Activated naive CD8-positive, alpha-beta T cell treated with anti-CD3 and anti-CD28 coated beads, Interleukin-2, amount 10 ng/mL, durations not matched to agents 7 days and 5 days (primary cell): ENCODE measurements around the gene FMN1. TPM values are rescaled to one million over a fixed set of nuclear protein-coding genes. Genes with fewer than 3 reads are reported as not detected.

ENCODE experiments used
- ATAC-seq: fragments of 150-1000 bp; cut with Tn5 transposase; one replicate; pipeline ENCODE4 v1.10.0; 2021; ENCODE audit warnings: low read depth, moderate library complexity
- POLR2A ChIA-PET: fragments of 350-600 bp; sonication (Branson Sonifier 250); formaldehyde crosslinking; loops from one replicate; lab custom pipeline; 2021; ENCODE audit warnings: antibody characterized with exemption; lab: Charles Lee
- DNase-seq: peaks from one replicate; pipeline ENCODE4 v3.0.0; 2021
- H3K27ac Mint-ChIP-seq: one replicate; pipeline ENCODE4 v1.8.0; 2022; ENCODE audit warnings: mild to moderate bottlenecking, mixed read lengths
- H3K27me3 Mint-ChIP-seq: one replicate; pipeline ENCODE4 v1.8.0; 2022; ENCODE audit warnings: mild to moderate bottlenecking, moderate library complexity, mixed read lengths
- H3K36me3 Mint-ChIP-seq: one replicate; pipeline ENCODE4 v1.8.0; 2021; ENCODE audit warnings: mild to moderate bottlenecking, mixed read lengths
- H3K4me1 Mint-ChIP-seq: one replicate; pipeline ENCODE4 v1.8.0; 2021; ENCODE audit warnings: mixed read lengths
- H3K4me3 Mint-ChIP-seq: one replicate; pipeline ENCODE4 v1.8.0; 2022; ENCODE audit warnings: mild to moderate bottlenecking, moderate library complexity, mixed read lengths
- H3K9me3 Mint-ChIP-seq: one replicate; pipeline ENCODE4 v1.8.0; 2021; ENCODE audit warnings: mixed read lengths
- total RNA-seq, 2 experiments: library from RNA; stranded (reverse); gene quantifications; one replicate each; pipeline ENCODE4 v1.2.3, GENCODE V29; 2021

FMN1 gene
- total RNA-seq, 2 experiments from 2014 or later = 0.08 to 0.45 TPM

DNA sequence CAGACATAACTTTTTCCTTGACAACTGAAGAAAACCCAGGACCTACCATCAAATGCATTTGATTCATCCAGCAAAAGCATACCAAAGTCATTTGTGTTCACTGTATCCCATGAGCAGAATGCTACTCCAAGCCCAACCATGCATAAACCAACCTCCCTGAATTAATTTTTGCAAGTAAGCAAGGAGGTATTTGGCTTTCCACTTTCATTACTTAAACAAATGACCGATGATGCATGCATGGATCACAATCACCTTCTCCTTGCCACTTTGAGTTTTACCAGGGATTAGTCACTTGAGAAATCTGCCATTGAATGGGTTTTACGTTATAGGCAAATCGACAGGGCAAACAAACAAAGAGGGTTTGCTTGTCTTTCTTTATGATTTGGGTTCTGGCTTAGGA lies 214.8 kb downstream of the FMN1 start:
- Mint-ChIP-seq H3K36me3 (no peaks in the 10 kb centered on the region), H3K27me3 (peaks cover 5% of the 10 kb centered on the region), H3K4me1 (no peaks in the 10 kb centered on the region), H3K4me3 (no peak overlapping the region), H3K27ac (no peak overlapping the region), H3K9me3 (no peaks in the 10 kb centered on the region)
- no peak for DNase-seq
- POLR2A ChIA-PET = no interaction called here
- ATAC-seq = no peak

DNA sequence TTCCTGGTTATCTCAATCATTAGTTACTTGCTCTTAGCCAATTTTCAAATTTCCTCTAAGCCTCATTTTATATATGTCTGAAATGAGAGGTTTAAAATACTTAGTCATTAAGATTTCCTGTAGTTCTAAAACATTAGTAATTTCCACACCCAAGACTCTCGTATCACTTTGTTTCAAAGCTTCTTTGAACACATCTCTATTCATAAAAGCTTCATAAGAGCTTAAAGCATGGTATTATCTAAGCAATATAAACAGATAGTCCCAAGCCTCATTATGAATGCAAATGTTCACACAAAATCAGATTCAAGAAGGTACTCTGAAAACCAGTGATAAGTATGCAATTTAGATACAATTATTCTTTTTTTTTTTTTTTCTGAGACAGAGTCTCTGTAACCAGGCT lies 217.0 kb downstream of the FMN1 start:
- Mint-ChIP-seq H3K4me3 (no peak overlapping the region), H3K4me1 (no peaks in the 10 kb centered on the region), H3K36me3 (no peaks in the 10 kb centered on the region), H3K27me3 (peaks cover 5% of the 10 kb centered on the region), H3K27ac (no peak overlapping the region), H3K9me3 (no peaks in the 10 kb centered on the region)
- no peak for DNase-seq
- ATAC-seq = no peak
- POLR2A ChIA-PET = no interaction called here

DNA sequence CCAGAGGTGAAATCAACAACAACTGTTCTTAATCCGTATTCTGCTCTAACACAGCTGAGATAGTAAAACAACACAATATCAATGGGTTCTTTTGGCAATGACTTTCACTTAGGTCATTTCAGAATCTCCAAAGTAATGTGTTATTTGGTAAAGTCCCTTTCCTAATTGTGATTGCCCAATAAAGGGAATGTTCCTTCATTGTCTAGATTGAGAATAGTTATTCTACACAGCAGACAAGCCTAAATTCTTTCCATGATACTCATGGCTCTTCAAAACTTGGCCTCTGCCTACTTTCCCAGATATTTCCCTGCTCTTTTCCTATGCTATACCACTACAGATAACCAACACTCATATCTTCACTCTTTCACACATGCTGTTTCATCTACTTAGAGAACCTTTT lies 219.8 kb downstream of the FMN1 start:
- POLR2A ChIA-PET = no interaction called here
- H3K27me3 Mint-ChIP-seq = peaks cover 5% of the 10 kb centered on the region

DNA sequence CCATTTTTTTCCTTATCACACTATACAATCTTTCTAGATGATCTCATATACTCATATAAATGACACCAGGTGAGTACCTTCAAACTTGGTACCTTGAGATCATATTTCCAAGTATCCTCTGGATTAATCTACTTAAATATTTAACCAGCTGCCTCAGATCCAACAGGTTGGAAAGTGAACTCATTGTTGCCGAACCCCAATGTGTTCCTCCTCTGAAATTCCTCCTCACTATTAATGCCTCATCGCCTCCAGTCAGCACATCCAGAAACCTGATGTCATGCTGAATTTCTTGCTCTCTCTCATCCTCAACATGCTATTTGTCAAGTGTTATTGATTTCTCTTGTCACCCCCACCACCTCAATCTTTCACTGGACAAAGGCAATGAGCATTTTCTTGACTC lies 221.8 kb downstream of the FMN1 start:
- Mint-ChIP-seq H3K4me3 (no peak overlapping the region), H3K9me3 (no peaks in the 10 kb centered on the region), H3K27ac (no peak overlapping the region), H3K27me3 (peaks cover 5% of the 10 kb centered on the region), H3K4me1 (no peaks in the 10 kb centered on the region), H3K36me3 (no peaks in the 10 kb centered on the region)
- DNase-seq = no peak
- POLR2A ChIA-PET = interaction anchor here (0.6 kb wide), 1 partner anchor 249 kb away, joined by 3 read pairs; no protein-coding TSS in a partner anchor
- ATAC-seq = no peak

More for the DNA sequence above, 219.8 kb downstream of the FMN1 start:
- H3K4me3 Mint-ChIP-seq = no peak overlapping the region
- H3K9me3 Mint-ChIP-seq = no peaks in the 10 kb centered on the region
- DNase-seq (no peak), ATAC-seq (no peak)
- no peak overlapping the region for H3K27ac Mint-ChIP-seq
- H3K36me3 Mint-ChIP-seq = no peaks in the 10 kb centered on the region
- H3K4me1 Mint-ChIP-seq = no peaks in the 10 kb centered on the region

DNA sequence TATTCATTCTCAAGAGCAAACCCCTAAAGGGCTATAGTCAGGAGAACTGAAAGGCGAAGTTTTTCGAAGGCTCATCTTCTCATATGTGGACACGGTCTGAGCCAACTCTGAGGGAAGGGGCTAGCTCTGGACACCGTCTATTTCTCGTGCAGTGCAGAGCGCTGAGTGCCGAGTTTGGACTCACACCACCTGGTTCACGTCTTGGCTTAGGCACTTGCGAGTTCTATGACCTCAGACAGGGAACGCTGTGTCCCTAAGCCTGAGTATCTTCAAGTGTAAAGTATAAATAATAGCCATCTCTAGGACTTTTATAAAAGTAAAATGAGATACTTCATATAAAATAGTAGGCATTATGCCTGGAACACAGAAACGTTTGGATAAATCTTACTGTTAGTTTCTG lies 223.7 kb downstream of the FMN1 start:
- Mint-ChIP-seq H3K27ac (no peak overlapping the region), H3K27me3 (peaks cover 7% of the 10 kb centered on the region), H3K4me3 (no peak overlapping the region), H3K4me1 (no peaks in the 10 kb centered on the region), H3K36me3 (no peaks in the 10 kb centered on the region), H3K9me3 (no peaks in the 10 kb centered on the region)
- DNase-seq (no peak), ATAC-seq (no peak)
- POLR2A ChIA-PET = no interaction called here

DNA sequence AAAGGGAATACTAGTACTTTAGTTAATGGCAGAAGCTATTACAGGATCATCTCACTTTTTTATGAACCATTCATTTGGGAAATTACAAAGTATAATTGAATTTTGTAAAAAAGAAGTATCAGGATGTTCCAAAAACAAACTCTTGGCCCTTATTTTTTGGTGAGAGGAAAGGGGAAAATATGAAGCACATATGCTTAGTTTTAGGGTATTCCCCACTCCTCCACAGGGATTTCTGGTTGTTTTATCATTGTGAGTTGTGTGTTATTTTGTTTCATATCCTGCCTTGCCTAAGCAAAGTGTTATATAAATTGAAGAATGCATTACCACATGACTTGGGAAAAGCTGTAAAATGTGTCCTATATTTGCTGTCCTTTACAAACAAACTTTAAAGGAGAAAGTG lies 227.0 kb downstream of the FMN1 start:
- H3K27me3 Mint-ChIP-seq = peaks cover 2% of the 10 kb centered on the region
- no peak overlapping the region for H3K4me3 Mint-ChIP-seq
- DNase-seq (no peak), ATAC-seq (no peak)
- H3K27ac Mint-ChIP-seq = no peak overlapping the region
- no peaks in the 10 kb centered on the region for H3K9me3 Mint-ChIP-seq
- no peaks in the 10 kb centered on the region for H3K36me3 Mint-ChIP-seq
- POLR2A ChIA-PET = no interaction called here
- no peaks in the 10 kb centered on the region for H3K4me1 Mint-ChIP-seq

DNA sequence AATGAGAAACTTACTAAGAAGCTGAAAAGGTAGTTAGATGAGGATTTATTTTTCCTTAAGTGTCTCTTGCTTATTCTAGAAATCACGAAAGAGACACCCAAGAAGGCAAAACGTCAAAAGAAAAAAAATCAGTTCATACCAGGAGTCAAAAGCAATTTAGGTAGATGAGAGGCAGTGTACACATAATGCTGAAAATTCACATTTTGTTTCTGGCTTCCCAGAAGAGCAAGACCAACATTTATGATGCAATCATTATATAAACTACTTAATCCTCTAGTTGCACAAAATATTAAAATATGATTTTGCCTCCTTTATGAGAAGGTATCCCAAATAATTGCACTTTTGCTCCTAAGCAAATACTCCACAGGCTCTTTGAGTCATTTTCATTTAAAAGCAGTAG lies 228.0 kb downstream of the FMN1 start:
- no peaks in the 10 kb centered on the region for H3K4me1 Mint-ChIP-seq
- no peak overlapping the region for H3K27ac Mint-ChIP-seq
- H3K9me3 Mint-ChIP-seq = no peaks in the 10 kb centered on the region
- no peak overlapping the region for H3K4me3 Mint-ChIP-seq
- POLR2A ChIA-PET = no interaction called here
- no peak for ATAC-seq
- no peak for DNase-seq
- H3K36me3 Mint-ChIP-seq = no peaks in the 10 kb centered on the region
- H3K27me3 Mint-ChIP-seq = peaks cover 2% of the 10 kb centered on the region

DNA sequence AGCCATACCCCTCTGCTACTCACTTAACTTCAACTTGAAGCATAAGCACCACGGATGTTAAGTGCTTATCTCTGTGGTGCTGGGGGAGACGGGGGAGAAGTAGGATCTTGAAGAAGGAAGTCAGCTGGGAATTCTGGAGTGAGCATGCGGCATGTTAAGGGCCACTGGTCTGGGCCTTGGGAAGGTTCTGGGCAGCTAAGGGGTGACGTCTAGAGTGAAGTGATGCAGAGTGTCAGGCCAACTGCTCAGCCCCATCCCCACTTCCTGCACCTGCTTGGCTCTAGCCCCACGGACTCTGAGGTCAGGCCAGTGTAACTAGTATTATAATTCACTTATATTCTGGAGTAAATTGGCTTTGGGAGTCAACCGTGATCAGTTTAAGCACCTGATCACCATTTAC lies 228.6 kb downstream of the FMN1 start:
- Mint-ChIP-seq H3K36me3 (no peaks in the 10 kb centered on the region), H3K27me3 (peaks cover 2% of the 10 kb centered on the region), H3K4me1 (no peaks in the 10 kb centered on the region), H3K27ac (no peak overlapping the region), H3K4me3 (no peak overlapping the region), H3K9me3 (no peaks in the 10 kb centered on the region)
- POLR2A ChIA-PET = interaction anchor here (0.5 kb wide), 1 partner anchor 52 kb away, joined by 4 read pairs; no protein-coding TSS in a partner anchor
- no peak for DNase-seq
- no peak for ATAC-seq

DNA sequence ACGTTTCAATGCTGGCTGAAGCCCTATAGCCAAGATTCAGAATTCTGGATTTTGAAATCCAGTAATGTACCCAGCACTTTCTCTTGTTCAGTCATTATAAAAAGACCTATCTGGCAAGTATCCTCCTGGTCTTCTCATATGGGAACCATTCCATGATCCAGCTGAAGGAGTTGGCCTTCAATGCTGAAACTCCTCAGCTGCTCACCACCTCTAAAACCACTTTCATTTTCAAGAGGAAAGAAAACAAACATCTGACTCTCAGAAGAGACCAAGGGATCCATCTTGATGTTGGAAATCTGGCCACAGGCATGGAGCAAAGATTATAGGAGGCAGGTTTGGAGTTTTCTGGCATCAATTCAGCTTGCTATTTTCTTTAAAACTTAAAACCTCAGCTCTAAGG lies 235.4 kb downstream of the FMN1 start:
- Mint-ChIP-seq H3K27ac (no peak overlapping the region), H3K9me3 (no peaks in the 10 kb centered on the region), H3K4me3 (no peak overlapping the region), H3K36me3 (no peaks in the 10 kb centered on the region), H3K27me3 (no peaks in the 10 kb centered on the region), H3K4me1 (no peaks in the 10 kb centered on the region)
- POLR2A ChIA-PET = no interaction called here
- ATAC-seq (no peak), DNase-seq (no peak)

DNA sequence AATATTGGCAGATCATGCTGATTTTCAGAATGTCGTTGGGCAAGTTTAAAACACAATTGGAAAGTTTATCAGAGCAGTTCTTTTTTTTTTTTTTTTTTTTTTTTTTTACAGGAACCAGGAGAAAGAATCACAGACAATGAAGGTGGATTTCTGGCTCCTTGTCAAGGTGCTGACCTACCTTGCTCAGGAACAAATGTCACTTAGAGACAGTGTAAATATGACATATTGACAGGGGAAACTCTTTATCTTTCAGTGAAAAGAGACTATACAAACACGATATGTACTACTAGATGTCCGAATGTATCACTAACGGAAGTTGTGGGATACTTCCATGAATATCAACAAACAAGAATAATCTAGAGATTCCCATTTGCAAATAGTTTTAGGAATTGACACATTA lies 237.3 kb downstream of the FMN1 start:
- Mint-ChIP-seq H3K9me3 (no peaks in the 10 kb centered on the region), H3K27ac (no peak overlapping the region), H3K27me3 (no peaks in the 10 kb centered on the region), H3K36me3 (no peaks in the 10 kb centered on the region), H3K4me1 (no peaks in the 10 kb centered on the region), H3K4me3 (no peak overlapping the region)
- POLR2A ChIA-PET = no interaction called here
- no peak for DNase-seq
- ATAC-seq = no peak

DNA sequence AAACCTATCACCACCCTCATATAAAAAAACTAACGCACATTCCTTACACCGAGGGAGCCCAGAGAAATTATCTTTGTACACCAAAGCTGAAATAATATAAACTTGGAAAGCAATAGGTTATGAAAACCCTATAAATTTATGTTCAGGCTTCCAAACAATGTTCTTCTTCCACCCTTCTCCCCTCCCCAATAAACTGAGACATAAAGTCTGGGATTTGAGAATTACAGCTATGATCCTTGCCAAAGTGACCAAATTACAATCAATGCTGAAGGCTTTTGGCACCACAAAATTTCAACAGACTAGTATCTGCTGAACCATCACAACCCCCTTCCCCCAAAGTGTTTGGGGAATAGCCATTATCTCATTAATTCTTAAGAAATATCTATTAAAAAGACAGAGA lies 237.8 kb downstream of the FMN1 start:
- no peaks in the 10 kb centered on the region for H3K9me3 Mint-ChIP-seq
- no peak overlapping the region for H3K4me3 Mint-ChIP-seq
- DNase-seq = no peak
- no peaks in the 10 kb centered on the region for H3K4me1 Mint-ChIP-seq
- POLR2A ChIA-PET = no interaction called here
- no peaks in the 10 kb centered on the region for H3K36me3 Mint-ChIP-seq
- no peak for ATAC-seq
- H3K27me3 Mint-ChIP-seq = no peaks in the 10 kb centered on the region
- no peak overlapping the region for H3K27ac Mint-ChIP-seq

DNA sequence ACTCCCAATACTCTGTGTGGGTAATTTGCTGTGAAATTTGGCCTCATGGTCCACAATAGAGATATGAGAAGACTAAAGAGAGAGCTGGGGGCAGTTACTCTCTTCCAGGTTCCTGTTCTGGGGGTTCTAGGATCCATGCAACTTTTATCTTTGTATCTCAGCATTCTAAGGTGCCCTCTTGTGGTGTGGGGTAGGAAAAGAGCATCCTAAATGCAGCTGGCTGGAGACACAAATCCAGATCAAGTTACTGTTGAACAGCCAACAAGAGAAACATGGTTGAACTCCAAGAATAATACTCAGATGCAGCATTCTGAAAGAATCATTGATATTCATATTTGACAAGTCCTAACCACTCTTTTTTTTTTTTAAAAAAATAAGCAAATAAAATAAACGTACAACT lies 238.5 kb downstream of the FMN1 start:
- Mint-ChIP-seq H3K4me3 (no peak overlapping the region), H3K36me3 (no peaks in the 10 kb centered on the region), H3K27me3 (peaks cover 3% of the 10 kb centered on the region), H3K27ac (no peak overlapping the region), H3K4me1 (no peaks in the 10 kb centered on the region), H3K9me3 (no peaks in the 10 kb centered on the region)
- POLR2A ChIA-PET = no interaction called here
- no peak for ATAC-seq
- DNase-seq = no peak

DNA sequence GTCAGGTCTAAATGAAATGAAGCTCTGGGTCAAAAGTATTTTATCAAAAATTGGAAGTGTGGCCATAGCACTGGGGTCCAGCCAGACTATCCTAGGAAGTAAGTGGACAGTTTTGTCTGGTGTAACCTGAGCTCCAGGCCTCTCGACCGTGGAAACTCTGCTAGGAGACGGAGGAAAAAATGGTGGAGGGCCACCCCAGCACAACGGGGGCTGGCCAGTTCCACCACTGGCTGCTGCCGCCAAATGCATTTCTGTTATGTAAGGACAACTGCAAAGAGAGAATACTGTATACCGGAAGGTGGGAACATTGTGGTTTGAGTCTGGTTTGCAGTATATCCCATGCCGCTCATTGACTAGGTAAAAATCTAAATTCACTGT lies 241.0 kb downstream of the FMN1 start:
- H3K36me3 Mint-ChIP-seq = no peaks in the 10 kb centered on the region
- POLR2A ChIA-PET = no interaction called here

DNA sequence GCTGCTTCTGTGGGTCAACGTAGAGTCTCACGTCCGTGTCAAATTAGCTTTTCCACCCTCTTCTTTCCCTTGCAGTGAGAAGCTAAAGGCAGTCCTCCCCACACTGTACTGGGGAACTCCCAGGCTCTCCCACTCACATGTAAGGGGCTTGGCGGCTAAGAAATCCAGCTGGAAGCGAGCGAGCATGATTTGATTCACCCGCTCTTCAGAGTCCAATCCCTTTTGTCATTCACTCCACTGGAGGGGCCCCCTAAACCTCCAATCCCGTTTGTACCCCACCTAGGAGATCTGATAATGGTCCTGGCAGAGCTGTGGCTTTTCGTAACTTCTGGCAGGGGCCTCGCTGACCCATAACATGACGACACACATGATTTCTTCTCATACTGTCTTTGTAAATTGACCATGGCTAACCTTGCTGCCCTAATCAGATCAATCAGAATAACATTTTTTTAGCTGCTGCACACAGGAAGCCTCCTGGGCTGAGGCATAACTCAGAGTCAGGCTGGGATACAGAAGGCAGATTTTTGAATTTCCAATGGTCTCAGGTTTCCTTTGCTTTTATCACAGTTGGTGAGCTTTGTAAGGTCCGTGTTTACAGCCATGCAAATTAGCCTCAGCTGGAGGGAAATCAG lies 241.5 kb downstream of the FMN1 start:
- Mint-ChIP-seq H3K4me3 (no peak overlapping the region), H3K36me3 (no peaks in the 10 kb centered on the region), H3K9me3 (no peaks in the 10 kb centered on the region), H3K27ac (no peak overlapping the region), H3K4me1 (no peaks in the 10 kb centered on the region), H3K27me3 (peaks cover 5% of the 10 kb centered on the region)
- ATAC-seq (no peak), DNase-seq (no peak)
- POLR2A ChIA-PET = no interaction called here

More for the DNA sequence above, 241.0 kb downstream of the FMN1 start:
- H3K4me1 Mint-ChIP-seq = no peaks in the 10 kb centered on the region
- no peak overlapping the region for H3K4me3 Mint-ChIP-seq
- no peak for ATAC-seq
- H3K27me3 Mint-ChIP-seq = peaks cover 5% of the 10 kb centered on the region
- no peak for DNase-seq
- H3K9me3 Mint-ChIP-seq = no peaks in the 10 kb centered on the region
- no peak overlapping the region for H3K27ac Mint-ChIP-seq
